ENCODE results near the gene ZNF710. TPM values are rescaled to one million over a fixed set of nuclear protein-coding genes. Genes with fewer than 3 reads are reported as not detected.
"Not testable (repeated sequence)": the region's sequence is repeated elsewhere in the genome, so short reads cannot be mapped to it uniquely, and the experiment has no call there.

Gene ZNF710, protein sequence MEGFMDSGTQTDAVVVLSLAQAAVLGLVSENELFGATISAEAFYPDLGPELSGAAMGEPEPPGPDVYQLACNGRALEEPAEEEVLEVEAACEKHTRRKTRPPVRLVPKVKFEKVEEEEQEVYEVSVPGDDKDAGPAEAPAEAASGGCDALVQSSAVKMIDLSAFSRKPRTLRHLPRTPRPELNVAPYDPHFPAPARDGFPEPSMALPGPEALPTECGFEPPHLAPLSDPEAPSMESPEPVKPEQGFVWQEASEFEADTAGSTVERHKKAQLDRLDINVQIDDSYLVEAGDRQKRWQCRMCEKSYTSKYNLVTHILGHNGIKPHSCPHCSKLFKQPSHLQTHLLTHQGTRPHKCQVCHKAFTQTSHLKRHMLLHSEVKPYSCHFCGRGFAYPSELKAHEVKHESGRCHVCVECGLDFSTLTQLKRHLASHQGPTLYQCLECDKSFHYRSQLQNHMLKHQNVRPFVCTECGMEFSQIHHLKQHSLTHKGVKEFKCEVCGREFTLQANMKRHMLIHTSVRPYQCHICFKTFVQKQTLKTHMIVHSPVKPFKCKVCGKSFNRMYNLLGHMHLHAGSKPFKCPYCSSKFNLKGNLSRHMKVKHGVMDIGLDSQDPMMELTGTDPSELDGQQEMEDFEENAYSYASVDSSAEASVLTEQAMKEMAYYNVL
- polyA plus RNA-seq (2013, experiment 1 of 2; ENCODE audit: insufficient read length) = 8.4 TPM
- 7.2 TPM for polyA plus RNA-seq (2013, experiment 2 of 2; ENCODE audit: insufficient read length)

DNA sequence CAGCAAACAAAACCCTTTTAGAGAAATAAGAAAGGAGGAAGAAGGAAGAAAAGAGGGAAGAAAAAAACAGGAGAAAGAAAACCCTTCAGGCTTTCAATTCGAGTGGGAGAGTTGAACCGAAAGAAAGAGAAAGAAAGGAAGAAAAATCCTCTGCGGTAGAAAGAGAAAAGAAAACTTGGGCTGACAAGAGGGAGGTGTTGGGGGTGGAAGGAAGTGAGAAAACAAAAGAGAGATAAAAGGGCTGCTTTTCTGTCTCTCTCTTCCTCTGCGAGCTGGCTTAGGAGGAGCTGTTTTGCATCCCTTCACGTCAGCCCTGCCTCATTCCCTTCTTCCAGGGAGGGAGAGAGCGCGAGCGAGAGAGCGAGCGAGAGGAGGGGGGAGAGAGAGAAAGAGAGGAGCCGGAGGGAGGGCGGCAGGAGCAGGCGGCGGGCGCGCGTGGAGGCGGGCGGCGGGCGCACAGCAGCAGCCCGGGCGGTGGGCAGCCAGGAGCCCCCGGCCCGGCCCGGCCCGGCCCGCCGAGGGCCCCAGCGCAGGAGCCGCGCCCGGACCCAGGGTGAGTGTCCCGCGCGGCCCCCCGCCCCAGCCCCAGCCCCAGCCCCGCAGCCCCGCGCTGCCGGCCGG, at the start of gene ZNF710:
TSS of gene ZNF710 (plus strand) at position 263 of the 621 bp plus-strand sequence. CDS start 65,814 bp downstream, outside the sequence.
- peak; percentile 85 for DNase-seq

DNA sequence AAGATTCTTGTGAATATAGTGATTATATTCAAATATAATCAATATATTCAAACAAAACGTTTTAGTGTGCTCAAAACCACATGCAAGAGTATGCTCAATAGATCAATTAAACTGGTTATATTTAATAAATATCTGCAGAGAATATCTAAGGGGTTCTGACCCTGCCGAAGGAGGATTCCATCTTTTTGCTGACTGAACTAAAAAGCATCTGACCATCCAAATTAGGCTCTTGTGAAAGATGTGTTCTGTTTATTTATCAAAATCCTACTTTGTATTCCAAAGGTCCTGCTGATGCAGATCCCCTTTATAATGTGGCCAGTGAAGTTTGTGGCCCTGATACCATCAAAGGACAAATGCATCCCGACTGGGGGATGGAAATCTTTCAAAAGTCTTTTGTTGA, 46.6 kb upstream of the ZNF710 start:
- DNase-seq = no peak

DNA sequence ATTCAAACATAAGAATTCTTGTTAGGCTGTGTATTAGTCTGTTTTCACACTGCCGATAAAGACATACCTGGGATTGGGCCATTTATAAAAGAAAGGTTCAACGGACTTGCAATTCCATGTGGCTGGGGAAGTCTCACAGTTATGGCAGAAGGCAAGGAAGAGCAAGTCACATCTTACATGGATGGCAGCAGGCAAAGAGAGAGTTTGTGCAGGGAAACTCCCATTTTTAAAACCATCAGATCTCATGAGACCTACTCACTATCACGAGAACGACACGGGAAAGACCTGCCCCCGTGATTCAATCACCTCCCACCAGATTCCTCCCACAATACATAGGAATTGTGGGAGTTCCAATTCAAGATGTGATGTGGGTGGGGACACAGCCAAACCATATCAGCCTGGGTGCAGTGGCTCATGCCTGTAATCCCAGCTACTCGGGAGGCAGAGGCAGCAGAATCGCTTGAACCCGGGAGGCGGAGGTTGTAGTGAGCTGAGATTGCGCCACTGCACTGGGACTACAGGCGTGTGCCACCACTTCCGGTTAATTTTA, 45.6 kb upstream of the ZNF710 start:
- DNase-seq = not testable (repeated sequence)

DNA sequence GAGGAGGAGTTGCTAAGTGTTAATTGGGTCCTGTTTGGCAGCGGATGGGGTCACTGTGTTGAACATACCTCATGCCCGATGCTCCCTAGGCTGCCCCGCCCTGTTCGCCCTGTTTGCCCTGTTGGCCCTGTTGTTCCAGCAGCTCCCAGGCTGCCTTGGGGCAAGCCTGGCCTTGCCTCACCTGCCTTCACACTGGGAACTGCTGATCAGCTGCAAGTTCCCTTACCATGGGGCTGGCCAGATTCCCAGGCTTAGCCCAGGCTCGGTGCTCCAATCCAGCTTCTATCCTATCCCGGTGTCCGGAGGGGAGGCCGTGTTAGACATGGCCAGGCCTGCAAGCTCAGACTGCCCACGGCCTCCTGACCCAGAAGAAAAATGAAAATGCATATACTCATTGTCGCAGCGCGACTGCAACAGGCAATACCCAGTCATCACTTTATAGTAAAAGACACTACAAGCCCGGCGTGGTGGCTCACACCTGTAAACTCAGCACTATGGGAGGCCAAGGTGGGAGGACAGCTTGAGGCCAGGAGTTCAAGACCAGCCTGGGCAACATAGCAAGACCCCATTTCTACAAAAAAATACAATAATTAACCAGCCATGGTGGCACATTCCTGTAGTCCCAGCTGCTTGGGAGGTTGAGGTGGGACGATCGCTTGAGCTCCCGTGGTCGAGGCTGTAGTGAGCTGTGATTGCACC, 42.9 kb upstream of the ZNF710 start:
- no peak for DNase-seq

DNA sequence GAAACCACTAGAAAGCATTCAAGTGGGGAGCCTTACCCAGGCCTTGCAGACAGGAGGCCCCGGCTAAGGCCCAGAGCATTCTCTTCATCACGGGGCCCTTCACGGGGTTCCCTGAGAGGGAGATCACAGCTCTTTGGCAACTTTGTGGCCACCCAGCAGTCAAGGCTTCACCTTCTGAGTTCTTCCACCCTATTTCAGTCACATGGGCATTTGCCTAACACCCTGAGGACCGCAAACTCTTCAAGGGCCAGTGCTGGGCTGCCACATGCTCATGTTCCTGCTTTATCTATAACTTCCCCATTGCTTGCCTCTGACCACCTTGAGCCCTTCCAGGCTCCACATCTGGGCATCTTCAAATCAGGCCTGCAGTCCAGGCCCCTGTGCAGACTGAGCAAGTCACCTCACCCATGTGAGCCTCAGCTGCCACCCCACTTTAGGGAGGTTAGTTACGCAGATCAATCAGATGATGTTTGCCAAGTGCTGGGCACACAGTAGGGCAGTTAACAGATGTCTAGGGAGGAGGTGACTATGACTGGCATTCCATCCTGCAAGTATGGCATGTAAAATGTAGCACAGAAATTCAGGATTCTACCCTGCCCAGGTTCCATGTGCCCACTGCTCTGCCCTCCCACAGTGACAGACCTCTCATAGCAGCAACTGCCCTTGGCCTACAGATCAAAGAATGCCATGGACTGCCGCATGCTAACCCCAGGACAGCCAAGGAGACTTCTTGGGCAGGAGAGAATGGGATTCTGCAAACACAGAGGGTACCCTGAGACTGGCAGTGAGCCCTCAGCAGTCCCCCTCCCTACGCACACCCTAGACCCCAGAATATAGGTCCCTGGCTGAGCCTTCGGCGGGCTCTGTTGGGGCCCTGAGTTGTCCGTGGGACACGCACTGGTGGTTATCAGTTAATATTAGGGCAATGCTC, 37.6 kb upstream of the ZNF710 start:
- DNase-seq = no peak

DNA sequence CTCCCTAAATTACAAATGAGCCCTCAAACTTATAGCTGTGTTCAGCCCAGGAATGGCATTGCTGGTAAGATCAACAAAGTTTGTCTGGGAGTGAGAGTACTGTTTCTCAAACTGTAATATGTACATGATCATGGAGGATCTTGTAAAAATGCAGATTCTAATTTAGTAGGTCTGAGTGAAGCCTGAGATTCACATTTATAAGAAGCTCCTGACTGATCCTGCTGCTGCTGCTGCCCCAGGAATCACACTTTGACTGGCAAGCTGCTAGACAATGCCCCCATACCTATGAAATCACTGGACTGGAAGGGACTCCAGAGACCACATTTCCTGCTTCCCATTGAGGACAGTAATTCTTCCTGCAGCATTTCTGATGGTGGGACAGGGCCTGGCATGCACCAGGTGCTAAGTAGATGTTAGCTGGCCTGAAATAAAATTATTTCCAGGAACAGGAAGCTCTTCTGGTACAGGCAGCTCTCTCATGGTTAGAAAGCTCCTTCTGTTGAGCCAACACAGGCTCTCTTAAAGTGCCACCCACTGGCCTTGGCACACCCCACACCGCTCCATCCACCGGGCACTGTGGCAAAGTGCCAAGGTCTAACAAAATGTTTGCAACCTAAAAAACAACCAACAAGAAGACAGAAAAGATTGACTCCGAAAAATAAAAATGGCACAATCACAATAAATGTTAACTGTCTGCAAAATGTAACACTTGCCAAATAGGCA, 36.7 kb upstream of the ZNF710 start:
- DNase-seq = no peak

DNA sequence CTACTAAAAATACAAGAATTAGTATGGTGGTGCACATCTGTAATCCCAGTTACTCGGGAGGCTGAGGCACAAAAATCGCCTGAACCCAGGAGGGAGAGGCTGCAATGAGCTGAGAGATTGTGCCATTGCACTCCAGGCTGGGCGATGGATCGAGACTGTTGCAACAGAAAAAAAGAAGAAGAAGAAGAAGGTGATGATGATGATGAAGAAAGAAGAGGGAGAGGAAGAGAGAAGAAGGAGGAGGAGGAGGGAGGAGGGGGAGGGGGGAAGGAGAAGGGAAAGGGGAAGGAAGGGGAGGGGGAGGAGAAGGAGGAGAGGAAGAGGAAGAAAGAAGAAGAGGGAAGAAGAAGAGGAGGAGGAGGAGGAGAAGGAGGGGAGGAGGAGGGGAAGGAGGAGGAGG, 33.2 kb upstream of the ZNF710 start:
- DNase-seq = no peak

DNA sequence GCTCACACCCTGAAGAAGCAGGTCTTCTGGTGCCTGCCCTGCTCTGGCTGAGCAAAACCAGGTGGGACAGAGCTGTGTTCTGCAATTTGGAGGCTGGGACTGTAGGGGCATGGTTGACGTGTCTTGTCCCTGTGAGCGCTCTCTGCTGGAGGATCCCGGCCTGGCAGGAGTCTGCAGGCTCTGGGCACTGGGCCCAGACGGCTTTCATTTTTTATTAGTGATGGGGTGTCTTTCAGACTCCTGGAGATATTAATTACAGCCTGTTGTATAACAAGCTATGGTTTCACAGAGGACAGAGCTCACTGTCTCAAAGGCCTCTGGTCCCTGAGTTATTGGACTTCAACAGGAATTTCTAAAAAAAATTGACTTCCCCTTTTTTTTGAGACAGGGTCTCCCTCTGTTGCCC, 29.5 kb upstream of the ZNF710 start:
- peak; percentile 56 for DNase-seq

DNA sequence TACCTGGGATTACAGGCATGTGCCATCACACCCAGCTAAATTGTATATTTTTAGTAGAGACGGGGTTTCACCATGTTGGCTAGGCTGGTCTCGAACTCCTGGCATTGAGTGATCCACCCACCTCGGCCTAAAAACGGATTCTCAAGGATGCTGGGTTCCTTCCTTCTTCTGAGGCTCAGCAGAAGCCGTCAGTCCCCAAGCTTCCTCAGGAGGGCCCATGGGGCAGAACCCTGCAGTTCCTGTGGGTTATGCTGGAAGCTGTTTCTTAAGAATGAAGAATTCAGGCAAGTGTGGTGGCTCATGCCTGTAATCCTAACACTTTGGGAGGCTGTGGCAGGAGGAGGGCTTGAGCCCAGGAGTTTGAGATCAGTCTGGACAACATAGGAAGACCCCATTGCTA, 29.0 kb upstream of the ZNF710 start:
- no peak for DNase-seq

DNA sequence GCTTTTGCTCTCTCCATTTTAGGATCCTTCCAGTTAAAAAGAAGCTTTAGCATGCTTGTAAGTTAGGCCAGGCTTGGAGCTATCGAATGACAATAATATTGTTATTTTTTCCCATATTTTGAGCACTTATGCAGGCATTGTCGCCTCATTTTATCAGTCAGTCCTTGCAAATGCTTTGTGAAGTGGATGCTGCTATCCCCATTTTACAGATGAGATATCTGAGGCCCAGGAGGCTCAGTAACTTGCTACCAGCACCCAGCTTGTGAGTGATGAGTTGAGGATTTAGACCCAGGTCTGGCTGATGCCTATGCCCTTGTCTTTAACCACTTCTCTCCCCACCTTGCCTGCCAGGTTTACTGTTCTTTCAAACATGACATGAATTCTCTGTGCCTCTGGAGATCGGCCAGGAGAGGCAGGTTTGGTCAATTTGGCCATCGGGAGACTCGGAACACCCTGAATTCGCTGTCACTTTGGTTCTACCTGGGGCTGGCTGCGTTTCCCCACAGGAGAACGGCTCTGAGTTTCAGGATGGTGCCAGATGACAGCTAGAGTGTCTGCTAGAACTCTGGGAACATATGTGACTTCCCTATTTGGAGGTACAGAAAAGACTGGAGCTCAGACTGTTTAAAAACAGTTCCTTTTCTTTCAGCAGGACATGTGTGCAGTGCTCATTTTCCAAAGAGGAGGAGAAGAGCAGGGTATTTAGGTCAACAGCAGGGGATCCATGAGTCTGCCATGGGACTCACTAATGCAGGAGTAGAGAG, 25.5 kb upstream of the ZNF710 start:
- no peak for DNase-seq

DNA sequence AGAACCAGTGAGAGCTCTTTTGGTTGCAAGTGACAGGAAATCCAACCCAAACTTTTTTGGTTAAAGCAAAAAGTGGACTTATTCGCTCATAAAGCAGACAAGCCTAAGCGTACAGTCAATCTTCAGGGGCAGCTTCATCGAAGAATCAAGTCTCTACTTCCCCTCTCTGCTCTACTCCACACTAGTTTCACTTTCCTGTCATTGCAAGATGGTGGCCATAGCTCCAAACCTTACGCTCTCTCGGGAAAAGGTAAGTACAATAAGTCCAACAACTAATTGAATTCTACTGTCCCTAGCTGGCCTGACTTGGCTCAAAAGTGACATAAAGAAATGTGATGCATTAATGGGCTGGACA, 24.9 kb upstream of the ZNF710 start:
- DNase-seq = no peak

DNA sequence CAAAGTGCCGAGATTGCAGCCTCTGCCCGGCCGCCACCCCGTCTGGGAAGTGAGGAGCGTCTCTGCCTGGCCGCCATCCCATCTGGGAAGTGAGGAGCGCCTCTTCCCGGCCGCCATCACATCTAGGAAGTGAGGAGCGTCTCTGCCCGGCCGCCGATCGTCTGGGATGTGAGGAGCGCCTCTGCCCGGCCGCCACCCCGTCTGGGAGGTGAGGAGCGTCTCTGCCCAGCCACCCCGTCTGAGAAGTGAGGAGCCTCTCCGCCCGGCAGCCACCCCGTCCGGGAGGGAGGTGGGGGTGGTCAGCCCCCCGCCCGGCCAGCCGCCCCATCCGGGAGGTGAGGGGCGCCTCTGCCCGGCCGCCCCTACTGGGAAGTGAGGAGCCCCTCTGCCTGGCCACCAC, 23.3 kb upstream of the ZNF710 start:
- DNase-seq = not testable (repeated sequence)

DNA sequence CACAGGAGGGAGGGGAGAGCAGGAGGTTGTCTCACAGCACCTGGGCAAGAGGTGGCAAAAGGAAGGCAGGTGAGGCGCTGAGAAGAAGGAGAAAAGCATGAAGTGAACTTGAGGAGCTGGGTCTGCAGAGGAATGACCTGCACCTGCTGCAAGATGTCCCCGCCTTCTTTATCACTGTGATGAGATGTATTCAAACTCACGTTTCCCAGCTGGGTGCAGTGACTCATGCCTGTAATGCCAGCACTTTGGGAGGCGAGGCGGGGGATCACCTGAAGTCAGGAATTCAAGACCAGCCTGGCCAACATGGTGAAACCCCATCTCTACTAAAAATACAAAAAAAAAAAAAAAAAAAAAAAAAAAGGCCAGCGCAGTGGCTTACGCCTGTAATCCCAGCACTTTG, 22.2 kb upstream of the ZNF710 start:
- DNase-seq = no peak

DNA sequence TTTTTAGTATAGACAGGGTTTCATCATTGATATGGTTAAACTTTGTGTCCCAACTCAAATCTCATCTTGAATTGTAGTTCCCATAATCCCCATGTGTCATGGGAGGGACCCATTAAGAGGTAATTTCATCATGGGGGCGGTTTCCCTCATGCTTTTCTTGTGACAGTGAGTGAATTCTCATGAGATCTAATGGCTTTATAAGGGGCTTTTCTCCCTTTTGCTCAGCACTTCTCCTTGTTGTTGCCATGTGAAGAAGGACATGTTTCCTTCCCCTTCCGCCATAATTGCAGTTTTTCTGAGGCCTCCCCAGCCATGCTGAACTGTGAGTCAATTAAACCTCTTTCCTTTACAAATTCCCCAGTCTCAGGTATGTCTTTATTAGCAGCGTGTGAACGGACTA, 20.2 kb upstream of the ZNF710 start:
- DNase-seq = no peak

DNA sequence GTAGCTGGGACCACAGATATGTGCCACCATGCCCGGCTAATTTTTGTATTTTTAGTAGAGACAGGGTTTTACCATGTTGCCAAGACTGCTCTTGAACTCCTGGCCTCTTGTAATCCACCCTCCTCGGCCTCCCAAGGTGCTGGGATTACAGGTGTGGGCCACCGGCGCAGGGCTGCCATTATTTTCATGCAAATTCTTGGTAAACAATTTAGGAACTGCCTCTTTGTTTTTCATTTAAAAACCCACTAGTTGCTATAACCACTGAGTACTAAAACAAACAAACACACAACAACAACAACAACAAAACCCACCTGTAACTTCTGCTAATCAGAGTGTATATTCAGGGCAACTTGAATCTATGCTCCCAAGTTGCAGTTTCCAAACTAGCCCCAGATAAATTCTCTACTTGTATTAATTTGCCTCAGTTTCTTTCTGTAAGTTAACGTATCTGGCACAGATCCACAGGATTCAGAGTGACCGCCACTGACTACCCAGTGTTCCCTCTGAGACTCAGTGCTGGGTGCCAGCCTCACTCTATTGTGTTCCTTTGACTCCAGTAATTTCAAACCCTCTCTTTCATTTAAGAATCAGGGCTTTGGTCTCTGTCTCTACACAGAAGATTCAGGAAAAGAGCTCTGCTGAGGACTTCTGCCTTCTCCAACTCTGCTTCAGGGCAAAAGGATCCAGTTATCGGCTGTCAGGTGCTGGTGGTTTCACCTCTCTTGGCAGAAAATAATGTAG, 18.6 kb upstream of the ZNF710 start:
- DNase-seq = no peak

DNA sequence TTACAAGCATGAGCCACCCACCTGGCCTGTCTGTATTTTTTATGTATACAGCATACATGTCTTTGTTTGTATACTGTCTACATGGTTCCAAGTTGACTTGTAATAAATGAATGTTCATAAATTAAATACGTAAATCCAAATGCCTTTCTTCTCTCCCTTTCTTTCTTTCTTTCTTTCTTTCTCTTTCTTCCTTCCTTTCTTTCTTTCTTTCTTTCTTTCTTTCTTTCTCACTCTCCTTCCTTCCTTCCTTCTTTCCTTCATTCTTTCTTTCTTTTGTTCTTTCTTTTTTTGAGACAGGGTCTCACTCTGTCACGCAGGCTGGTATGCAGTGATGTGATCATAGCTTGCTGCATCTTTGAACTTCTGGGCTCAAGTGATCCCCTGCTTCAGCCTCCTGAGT, 17.1 kb upstream of the ZNF710 start:
- no peak for DNase-seq

DNA sequence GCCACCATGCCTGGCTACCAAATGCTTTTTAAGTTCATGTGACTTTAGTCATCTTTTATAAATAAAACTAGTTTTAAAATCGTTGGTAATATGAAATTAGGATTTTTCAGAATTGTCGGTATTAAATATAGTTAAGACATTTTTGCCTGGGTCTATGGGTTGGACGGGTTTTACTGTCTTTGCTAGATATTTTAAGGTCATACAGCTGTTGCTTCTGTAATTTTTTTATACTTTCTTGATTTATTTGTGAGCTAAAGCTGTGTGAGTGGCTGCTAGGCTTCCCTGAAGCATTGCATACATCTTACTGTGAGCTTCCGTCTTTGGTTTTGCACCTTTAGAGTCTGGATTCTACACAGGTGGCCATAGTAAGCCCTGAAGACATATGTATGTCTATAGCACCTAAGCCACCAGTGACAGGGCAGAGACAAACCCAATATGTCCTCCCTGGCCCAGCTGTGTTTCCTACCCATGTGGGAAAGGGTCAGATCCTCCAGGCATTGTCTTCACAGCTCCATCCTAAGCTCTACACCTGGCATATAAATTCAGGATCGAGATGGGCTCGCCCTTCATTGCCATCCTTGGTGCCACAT, 16.6 kb upstream of the ZNF710 start:
- DNase-seq = no peak

DNA sequence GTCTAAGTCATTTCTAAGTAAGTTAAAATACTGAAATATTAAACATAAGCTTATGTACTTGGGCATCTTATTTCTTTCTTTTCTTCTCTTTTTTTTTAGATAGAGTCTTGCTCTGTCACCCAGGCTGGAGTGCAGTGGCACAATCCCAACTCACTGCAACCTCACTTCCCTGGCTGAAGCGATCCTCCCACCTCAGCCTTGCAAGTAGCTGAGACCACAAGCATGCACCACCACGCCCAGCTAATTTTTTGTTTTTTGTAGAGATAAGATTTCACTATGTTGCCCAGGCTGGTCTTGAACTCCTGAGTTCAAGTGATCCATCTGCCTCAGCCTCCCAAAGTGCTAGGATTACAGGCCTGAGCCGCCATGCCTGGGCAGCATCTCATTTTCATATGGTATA, 16.0 kb upstream of the ZNF710 start:
- no peak for DNase-seq

DNA sequence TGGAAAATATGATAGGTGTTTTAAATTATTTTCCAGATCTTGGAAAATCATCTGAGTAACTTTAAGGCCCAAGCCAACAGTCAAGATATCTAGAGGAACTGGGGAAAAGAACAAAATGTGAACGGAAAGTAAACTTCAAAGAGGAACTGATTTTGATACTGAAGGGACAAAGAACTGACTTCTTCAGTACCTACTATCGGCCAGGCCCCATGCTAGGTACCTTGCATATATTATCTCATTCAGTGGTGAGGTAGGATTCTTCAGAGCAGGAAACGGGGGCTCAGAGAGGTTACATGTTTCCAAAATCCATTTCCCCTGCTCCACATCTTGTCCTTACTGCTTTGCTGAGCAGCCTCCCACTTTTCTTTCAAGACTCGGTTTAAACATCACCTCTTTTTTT, 9.8 kb upstream of the ZNF710 start:
- DNase-seq = no peak
